GM23338 (cell line): ENCODE data around the gene SLC25A13. TPM values are rescaled to one million over a fixed set of nuclear protein-coding genes. Genes with fewer than 3 reads are reported as not detected.

Experiments used
- ATAC-seq: fragments of 200-7000 bp; cut with Tn5 transposase; 3 replicates; pipeline ENCODE4 v1.9.1; 2020
- DNase-seq: peaks from one replicate; pipeline ENCODE4 v3.0.0-alpha.2; 2015; ENCODE audit warnings: low spot score
- H2AFZ ChIP-seq: fragments of 200-600 bp; sonication (generic); 2 replicates; pipeline ENCODE4 v1.8.0; 2016; ENCODE audit warnings: antibody characterized with exemption, mild to moderate bottlenecking, moderate library complexity
- H3F3A ChIP-seq: fragments of 200-600 bp; sonication (generic); replicated peaks from 2 replicates; pipeline ENCODE4 v1.8.0; 2017; ENCODE audit warnings: antibody characterized with exemption, mixed run types, low read depth
- H3K27ac ChIP-seq: fragments of 200-600 bp; sonication (generic); 2 replicates; pipeline ENCODE4 v1.6.1; 2016; ENCODE audit warnings: low read depth
- H3K27me3 ChIP-seq: fragments of 200-600 bp; sonication (generic); 2 replicates; pipeline ENCODE4 v1.8.0; 2016; ENCODE audit warnings: mild to moderate bottlenecking, mixed run types, moderate library complexity; ENCODE audit not compliant: insufficient read depth
- H3K36me3 ChIP-seq: fragments of 200-600 bp; sonication (generic); 2 replicates; pipeline ENCODE4 v1.8.0; 2016; ENCODE audit warnings: mild to moderate bottlenecking; ENCODE audit not compliant: insufficient read depth
- H3K4me1 ChIP-seq: fragments of 200-600 bp; sonication (generic); 2 replicates; pipeline ENCODE4 v1.8.0; 2016; ENCODE audit warnings: mild to moderate bottlenecking, moderate library complexity; ENCODE audit not compliant: insufficient read depth
- H3K4me2 ChIP-seq: fragments of 200-600 bp; sonication (generic); 2 replicates; pipeline ENCODE4 v1.7.1; 2017; ENCODE audit warnings: mixed run types
- H3K4me3 ChIP-seq: fragments of 200-600 bp; sonication (generic); 2 replicates; pipeline ENCODE4 v1.6.1; 2016; ENCODE audit warnings: mixed run types
- H3K79me2 ChIP-seq: fragments of 200-600 bp; sonication (generic); replicated peaks from 2 replicates; pipeline ENCODE4 v1.8.0; 2017; ENCODE audit warnings: mild to moderate bottlenecking; ENCODE audit not compliant: insufficient read depth
- H3K9me2 ChIP-seq: fragments of 200-600 bp; sonication (generic); 2 replicates; pipeline ENCODE4 v1.8.0; 2017; ENCODE audit not compliant: insufficient read depth
- H4K20me1 ChIP-seq: fragments of 200-600 bp; sonication (generic); replicated peaks from 2 replicates; pipeline ENCODE4 v1.8.0; 2017; ENCODE audit warnings: mild to moderate bottlenecking; ENCODE audit not compliant: insufficient read depth
- H3K27ac Mint-ChIP-seq: 2 replicates; pipeline ENCODE4 v1.8.0; 2020; ENCODE audit warnings: inconsistent platforms, mild to moderate bottlenecking, moderate library complexity, mixed read lengths
- H3K27me3 Mint-ChIP-seq: 3 replicates; pipeline ENCODE4 v1.8.0; 2022; ENCODE audit warnings: low read depth, mild to moderate bottlenecking, moderate library complexity, mixed read lengths, inconsistent platforms; ENCODE audit not compliant: insufficient read depth, poor library complexity
- H3K36me3 Mint-ChIP-seq: 3 replicates; pipeline ENCODE4 v1.8.0; 2021; ENCODE audit warnings: low read depth, mild to moderate bottlenecking, inconsistent platforms, moderate library complexity, mixed read lengths
- H3K4me1 Mint-ChIP-seq: 3 replicates; pipeline ENCODE4 v1.8.0; 2020; ENCODE audit warnings: mild to moderate bottlenecking, inconsistent platforms, mixed read lengths
- H3K4me3 Mint-ChIP-seq: 3 replicates; pipeline ENCODE4 v1.8.0; 2021; ENCODE audit warnings: moderate library complexity, mild to moderate bottlenecking, inconsistent platforms, mixed read lengths
- H3K9me3 Mint-ChIP-seq: 3 replicates; pipeline ENCODE4 v1.8.0; 2020; ENCODE audit warnings: moderate library complexity, mild to moderate bottlenecking, inconsistent platforms, mixed read lengths
- CREB1 ChIP-seq: fragments of 250-450 bp; sonication (Bioruptor Pico); IDR thresholded peaks from 2 replicates; pipeline ENCODE4 v1.5.0; 2020; ENCODE audit warnings: low read depth, mild to moderate bottlenecking, moderate library complexity
- JUNB ChIP-seq: IDR thresholded peaks from one replicate; pipeline ENCODE4 v1.6.1; 2016; ENCODE audit warnings: antibody characterized with exemption; ENCODE audit not compliant: unreplicated experiment
- NANOG ChIP-seq: IDR thresholded peaks from 2 replicates; pipeline ENCODE4 v1.6.1; 2016; ENCODE audit warnings: antibody characterized with exemption, borderline replicate concordance
- POLR2AphosphoS5 ChIP-seq: IDR thresholded peaks from 2 replicates; pipeline ENCODE4 v1.6.1; 2016; ENCODE audit warnings: antibody characterized with exemption, low read depth
- ZNF114 ChIP-seq: fragments of 250-450 bp; sonication (Bioruptor Pico); IDR thresholded peaks from 2 replicates; pipeline ENCODE4 v1.5.0; 2020; ENCODE audit warnings: mild to moderate bottlenecking, moderate library complexity
- ZNF331 ChIP-seq: fragments of 250-450 bp; sonication (Bioruptor Pico); IDR thresholded peaks from 2 replicates; pipeline ENCODE4 v1.5.0; 2020; ENCODE audit warnings: low read depth, mild to moderate bottlenecking, moderate library complexity
- ZNF462 ChIP-seq: fragments of 250-450 bp; sonication (Bioruptor Pico); IDR thresholded peaks from 2 replicates; pipeline ENCODE4 v1.5.0; 2020; ENCODE audit warnings: mild to moderate bottlenecking, moderate library complexity
- polyA plus RNA-seq: library from polyadenylated mRNA; unstranded; fragments of >200 nt; fragmentation: Nextera tagmentation; extraction: Ambion mirVana; gene quantifications from 2 replicates; pipeline ENCODE4 v1.2.1, GENCODE V29; 2016
- total RNA-seq: library from RNA; depleted of rRNA; stranded (reverse); fragments of >200 nt; shearing (Covaris generic); gene quantifications from 2 replicates; pipeline ENCODE4 v1.2.3, GENCODE V29; 2014
- TF ChIP-seq, protein P1 (sequence below): IDR thresholded peaks from 2 replicates; pipeline ENCODE4 v1.6.1; 2016; ENCODE audit warnings: antibody characterized with exemption

The SLC25A13 gene
- total and polyA plus RNA-seq, 2 experiments from 2014 or later = 51.1 to 84.6 TPM

DNA sequence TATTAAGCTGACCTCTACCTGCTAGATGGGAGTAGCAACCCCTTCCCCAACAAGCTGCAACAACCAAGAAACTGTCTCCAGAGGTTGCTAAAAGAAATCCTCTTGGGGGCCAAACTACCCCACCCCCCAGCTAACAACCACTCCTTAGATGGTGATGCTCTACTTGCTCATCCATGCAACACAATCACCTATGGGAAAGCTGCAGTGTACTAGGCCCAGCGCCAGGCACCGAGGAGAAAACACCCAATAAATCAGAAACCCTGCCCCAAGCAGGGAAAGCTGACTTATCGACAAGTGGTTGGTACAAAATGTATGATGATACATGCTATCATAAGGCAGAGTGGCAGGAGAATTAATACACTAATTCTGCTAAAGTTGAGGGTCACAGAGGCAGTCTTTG, 17.3 kb downstream of the SLC25A13 start (continued):
- TF ChIP-seq ZNF462 (CRISPR knock-in tag) = no peak
- TF ChIP-seq NANOG = no peak

DNA sequence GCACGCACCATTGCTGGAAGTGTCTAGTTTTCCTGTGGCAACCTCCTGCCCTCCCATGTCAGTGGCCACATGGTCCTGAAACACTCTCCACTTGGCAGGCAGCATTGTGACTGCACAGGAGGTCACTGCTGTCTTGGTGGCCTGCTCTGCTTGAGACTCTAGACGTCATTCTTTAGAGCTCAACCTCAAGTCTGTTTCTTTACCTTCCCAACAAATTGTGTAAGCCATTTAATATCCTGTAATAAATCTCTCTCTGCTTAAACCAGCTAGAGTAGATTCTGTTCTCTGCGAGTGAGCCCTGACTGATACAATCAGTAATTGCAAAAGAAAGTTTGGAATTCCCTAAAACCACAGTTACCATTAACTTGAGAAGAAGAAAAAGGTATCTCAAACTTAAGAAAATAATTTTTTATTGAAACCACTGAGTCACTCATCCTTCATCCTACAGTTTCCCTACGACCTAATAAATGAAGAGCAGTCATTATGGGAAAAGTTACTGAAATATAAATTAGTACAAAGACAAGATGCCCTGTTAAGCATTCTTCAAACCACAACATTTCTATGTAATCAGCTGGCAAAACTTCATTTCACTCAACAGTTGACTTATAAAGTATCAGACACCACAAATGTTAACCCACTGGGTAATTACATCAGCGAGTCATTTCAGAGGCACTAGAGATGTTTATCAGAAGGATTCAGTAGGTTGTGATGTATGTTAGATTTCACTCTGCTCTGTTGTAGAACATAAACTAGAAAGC, 18.0 kb downstream of the SLC25A13 start:
- Histone ChIP-seq H4K20me1 (peaks cover 25% of the 10 kb centered on the region), H3K36me3 (no peaks in the 10 kb centered on the region), H3K79me2 (peaks cover 94% of the 10 kb centered on the region), H3K27me3 (no peaks in the 10 kb centered on the region), H3K4me2 (no peak overlapping the region), H3K9me2 (no peaks in the 10 kb centered on the region), H3F3A (no peaks in the 10 kb centered on the region), H3K4me3 (no peak overlapping the region), H3K4me1 (peaks cover 18% of the 10 kb centered on the region; the same call in 1 of the 2 replicates), H3K27ac (no peak overlapping the region), H2AFZ (no peak overlapping the region)
- DNase-seq = no peak
- Mint-ChIP-seq H3K27me3 (no peaks in the 10 kb centered on the region), H3K4me3 (no peak overlapping the region), H3K36me3 (no peaks in the 10 kb centered on the region), H3K27ac (peak overlapping the region; percentile 32; the same call in 1 of the 2 replicates), H3K9me3 (no peaks in the 10 kb centered on the region), H3K4me1 (peaks cover 22% of the 10 kb centered on the region)
- ATAC-seq = no peak
- TF ChIP-seq ZNF114 (CRISPR knock-in tag) (no peak), ZNF331 (CRISPR knock-in tag) (no peak), POLR2AphosphoS5 (no peak), ZNF462 (CRISPR knock-in tag) (no peak), CREB1 (CRISPR knock-in tag) (no peak), JUNB (no peak)
- TF ChIP-seq, protein P1, sequence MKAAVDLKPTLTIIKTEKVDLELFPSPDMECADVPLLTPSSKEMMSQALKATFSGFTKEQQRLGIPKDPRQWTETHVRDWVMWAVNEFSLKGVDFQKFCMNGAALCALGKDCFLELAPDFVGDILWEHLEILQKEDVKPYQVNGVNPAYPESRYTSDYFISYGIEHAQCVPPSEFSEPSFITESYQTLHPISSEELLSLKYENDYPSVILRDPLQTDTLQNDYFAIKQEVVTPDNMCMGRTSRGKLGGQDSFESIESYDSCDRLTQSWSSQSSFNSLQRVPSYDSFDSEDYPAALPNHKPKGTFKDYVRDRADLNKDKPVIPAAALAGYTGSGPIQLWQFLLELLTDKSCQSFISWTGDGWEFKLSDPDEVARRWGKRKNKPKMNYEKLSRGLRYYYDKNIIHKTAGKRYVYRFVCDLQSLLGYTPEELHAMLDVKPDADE = no peak
